ENCODE data around the gene TLCD3A. TPM values are rescaled to one million over a fixed set of nuclear protein-coding genes. Genes with fewer than 3 reads are reported as not detected.
A peak's percentile ranks its signal among the peaks of the same experiment; 100 is the strongest.

The TLCD3A gene
- total RNA-seq (2014; rRNA removed; shearing (Covaris generic)): 10.9 and 11.8 TPM in 2 replicates

GRCh38 chr17:732067-732901, at the start of gene TLCD3A:
TLCD3A (plus strand) TSS chr17:732596; CDS start chr17:732648, 52 bp downstream.
- peak; percentile 39 to 63 for DNase-seq (ENCODE audit: low read depth in 1 of 2, low spot score in 2 of 2)

GRCh38 chr17:683040-683439, 49.4 kb upstream of the TLCD3A start:
- Histone ChIP-seq H3K27me3 (replicated peaks) (no peaks in the 10 kb centered on the region), H3K4me1 (replicated peaks) (peaks cover 20% of the 10 kb centered on the region), H3K27ac (no peak overlapping the region), H3K36me3 (peaks cover 31% of the 10 kb centered on the region), H3K4me3 (no peak overlapping the region), H3K9me3 (replicated peaks) (no peaks in the 10 kb centered on the region)
- DNase-seq (ENCODE audit: low read depth in 1 of 2, low spot score in 2 of 2): no peak

More at GRCh38 chr17:732067-732901, at the start of gene TLCD3A:
- Histone ChIP-seq H3K4me3 (peak within 1 kb of the TSS; percentile 95), H3K4me1 (replicated peaks) (peaks cover 19% of the 10 kb centered on the region), H3K9me3 (replicated peaks) (no peaks in the 10 kb centered on the region), H3K27me3 (replicated peaks) (no peaks in the 10 kb centered on the region), H3K27ac (peak within 1 kb of the TSS; percentile 77), H3K36me3 (peaks cover 30% of the 10 kb centered on the region)

GRCh38 chr17:683499-684254, 48.7 kb upstream of the TLCD3A start:
- no peak for DNase-seq (ENCODE audit: low read depth in 1 of 2, low spot score in 2 of 2)
- Histone ChIP-seq H3K4me3 (no peak overlapping the region), H3K9me3 (replicated peaks) (no peaks in the 10 kb centered on the region), H3K27ac (no peak overlapping the region), H3K27me3 (replicated peaks) (no peaks in the 10 kb centered on the region), H3K36me3 (peaks cover 36% of the 10 kb centered on the region), H3K4me1 (replicated peaks) (peaks cover 20% of the 10 kb centered on the region)

- no peaks in the 10 kb centered on the region for H3K27me3 ChIP-seq (replicated peaks)
- H3K27ac ChIP-seq: no peak overlapping the region
- no peak overlapping the region for H3K4me3 ChIP-seq
- no peak for DNase-seq (ENCODE audit: low read depth in 1 of 2, low spot score in 2 of 2)
- peaks cover 18% of the 10 kb centered on the region for H3K4me1 ChIP-seq (replicated peaks)
- H3K36me3 ChIP-seq: peaks cover 45% of the 10 kb centered on the region
- no peaks in the 10 kb centered on the region for H3K9me3 ChIP-seq (replicated peaks)
Measured at GRCh38 chr17:685006-685405, 47.4 kb upstream of the TLCD3A start.

GRCh38 chr17:688100-688989, 44.1 kb upstream of the TLCD3A start:
- no peak overlapping the region for H3K4me3 ChIP-seq
- H3K4me1 ChIP-seq (replicated peaks): peaks cover 29% of the 10 kb centered on the region
- H3K36me3 ChIP-seq: peaks cover 46% of the 10 kb centered on the region
- H3K27me3 ChIP-seq (replicated peaks): no peaks in the 10 kb centered on the region
- DNase-seq (ENCODE audit: low read depth in 1 of 2, low spot score in 2 of 2): no peak
- no peak overlapping the region for H3K27ac ChIP-seq
- no peaks in the 10 kb centered on the region for H3K9me3 ChIP-seq (replicated peaks)

GRCh38 chr17:689556-690275, 42.7 kb upstream of the TLCD3A start:
- Histone ChIP-seq H3K36me3 (peaks cover 45% of the 10 kb centered on the region), H3K4me1 (replicated peaks) (peaks cover 39% of the 10 kb centered on the region), H3K27ac (no peak overlapping the region), H3K9me3 (replicated peaks) (no peaks in the 10 kb centered on the region), H3K4me3 (no peak overlapping the region), H3K27me3 (replicated peaks) (no peaks in the 10 kb centered on the region)
- DNase-seq (ENCODE audit: low read depth in 1 of 2, low spot score in 2 of 2): no peak

- DNase-seq (ENCODE audit: low read depth in 1 of 2, low spot score in 2 of 2): no peak
- Histone ChIP-seq H3K4me3 (no peak overlapping the region), H3K36me3 (peaks cover 45% of the 10 kb centered on the region), H3K9me3 (replicated peaks) (no peaks in the 10 kb centered on the region), H3K27me3 (replicated peaks) (no peaks in the 10 kb centered on the region), H3K4me1 (replicated peaks) (peaks cover 46% of the 10 kb centered on the region), H3K27ac (no peak overlapping the region)
Measured at GRCh38 chr17:690361-690760, 42.0 kb upstream of the TLCD3A start.

GRCh38 chr17:691423-691822, 41.0 kb upstream of the TLCD3A start:
- Histone ChIP-seq H3K9me3 (replicated peaks) (no peaks in the 10 kb centered on the region), H3K4me3 (no peak overlapping the region), H3K27ac (peak overlapping the region; percentile 99), H3K36me3 (peaks cover 51% of the 10 kb centered on the region), H3K4me1 (replicated peaks) (peaks cover 55% of the 10 kb centered on the region), H3K27me3 (replicated peaks) (no peaks in the 10 kb centered on the region)
- peak in 1 of 2 experiments; percentile 61 for DNase-seq (ENCODE audit: low read depth in 1 of 2, low spot score in 2 of 2)

- Histone ChIP-seq H3K9me3 (replicated peaks) (no peaks in the 10 kb centered on the region), H3K27ac (peak overlapping the region; percentile 99), H3K4me3 (no peak overlapping the region), H3K27me3 (replicated peaks) (no peaks in the 10 kb centered on the region), H3K4me1 (replicated peaks) (peaks cover 56% of the 10 kb centered on the region), H3K36me3 (peaks cover 51% of the 10 kb centered on the region)
- peak in 1 of 2 experiments; percentile 86 for DNase-seq (ENCODE audit: low read depth in 1 of 2, low spot score in 2 of 2)
Measured at GRCh38 chr17:692116-692515, 40.3 kb upstream of the TLCD3A start.

- no peaks in the 10 kb centered on the region for H3K27me3 ChIP-seq (replicated peaks)
- H3K4me3 ChIP-seq: no peak overlapping the region
- peaks cover 73% of the 10 kb centered on the region for H3K4me1 ChIP-seq (replicated peaks)
- peak overlapping the region; percentile 99 for H3K27ac ChIP-seq
- H3K9me3 ChIP-seq (replicated peaks): no peaks in the 10 kb centered on the region
- DNase-seq (ENCODE audit: low read depth in 1 of 2, low spot score in 2 of 2): peak; percentile 92 to 95
- peaks cover 56% of the 10 kb centered on the region for H3K36me3 ChIP-seq
Measured at GRCh38 chr17:693791-694638, 38.4 kb upstream of the TLCD3A start.

- Histone ChIP-seq H3K27me3 (replicated peaks) (no peaks in the 10 kb centered on the region), H3K27ac (peak overlapping the region; percentile 99), H3K9me3 (replicated peaks) (no peaks in the 10 kb centered on the region), H3K36me3 (peaks cover 47% of the 10 kb centered on the region), H3K4me1 (replicated peaks) (peaks cover 64% of the 10 kb centered on the region), H3K4me3 (no peak overlapping the region)
- no peak for DNase-seq (ENCODE audit: low read depth in 1 of 2, low spot score in 2 of 2)
Measured at GRCh38 chr17:696369-696768, 36.0 kb upstream of the TLCD3A start.

- no peaks in the 10 kb centered on the region for H3K9me3 ChIP-seq (replicated peaks)
- H3K27ac ChIP-seq: peak overlapping the region; percentile 73
- peaks cover 46% of the 10 kb centered on the region for H3K36me3 ChIP-seq
- H3K4me3 ChIP-seq: no peak overlapping the region
- H3K4me1 ChIP-seq (replicated peaks): peaks cover 50% of the 10 kb centered on the region
- H3K27me3 ChIP-seq (replicated peaks): no peaks in the 10 kb centered on the region
- no peak for DNase-seq (ENCODE audit: low read depth in 1 of 2, low spot score in 2 of 2)
Measured at GRCh38 chr17:697682-698081, 34.7 kb upstream of the TLCD3A start.

Measured in SJSA1 (cell line).